ENCODE data around the gene C20orf173. TPM values are rescaled to one million over a fixed set of nuclear protein-coding genes. Genes with fewer than 3 reads are reported as not detected.

C20orf173 gene
- total RNA-seq, 1 experiment from 2014 or later = not detected

- BruUV-seq (replicated peaks) = no TSS peak
- intact Hi-C loops (cut with micrococcal nuclease) = loop anchor here (5.0 kb wide), 1 partner anchor 74 kb away; the partner anchor contains the start of gene SPAG4
- ChIA-PET POLR2A (interaction anchor here (0.6 to 1.3 kb wide), 2 partner anchors 10 to 58 kb away, joined by 3 to 4 read pairs; no protein-coding TSS in a partner anchor), CTCF (interaction anchor here (0.6 to 0.8 kb wide), 2 partner anchors 76 to 412 kb away, joined by 3 read pairs; no protein-coding TSS in a partner anchor), RAD21 (ENCODE audit: low non-redundant PET in 1 of 2, low total read pairs in 2 of 2, uncharacterized antibody in 2 of 2, unreplicated experiment in 2 of 2) (no interaction called here)
- H3K9me2 ChIP-seq (ENCODE audit: insufficient read depth) = no peaks in the 10 kb centered on the region
- no peaks in the 10 kb centered on the region for H3K27me3 ChIP-seq (ENCODE audit: insufficient read depth, low read length)
- TF ChIP-seq SP1 (IDR thresholded peaks at IDR 0.05; ENCODE audit: low read depth) (no peak), ATF3 (IDR thresholded peaks at IDR 0.05) (no peak), SRF (IDR thresholded peaks at IDR 0.05; ENCODE audit: low read depth) (no peak), CTCF (IDR thresholded peaks at IDR 0.05 in 2 of 3, conservative IDR thresholded peaks at IDR 0.05 in 1 of 3; ENCODE audit: borderline replicate concordance in 1 of 3, insufficient read depth in 1 of 3, low read depth in 2 of 3, low read length in 2 of 3) (no peak), ZBTB33 (IDR thresholded peaks at IDR 0.05; ENCODE audit: extremely low read depth, insufficient replicate concordance, low read length) (no peak), ELF1 (IDR thresholded peaks at IDR 0.05; ENCODE audit: borderline replicate concordance, low read depth) (no peak), EGR1 (IDR thresholded peaks at IDR 0.05; ENCODE audit: low read depth) (no peak), TCF7L2 (IDR thresholded peaks at IDR 0.05; ENCODE audit: borderline replicate concordance, extremely low read depth, insufficient read depth, insufficient read length) (no peak), ZFX (IDR thresholded peaks at IDR 0.05) (no peak), POLR2AphosphoS5 (IDR thresholded peaks at IDR 0.05; ENCODE audit: low read depth, low read length) (no peak), RAD21 (IDR thresholded peaks at IDR 0.05; ENCODE audit: low read depth) (no peak), POLR2A (IDR thresholded peaks at IDR 0.05; ENCODE audit: borderline replicate concordance, extremely low read depth, insufficient read depth, insufficient read length) (no peak), SIN3A (IDR thresholded peaks at IDR 0.05; ENCODE audit: low read depth) (no peak), FOSL1 (IDR thresholded peaks at IDR 0.05; ENCODE audit: low read depth) (no peak), CBX3 (IDR thresholded peaks at IDR 0.05; ENCODE audit: low read depth) (no peak), EZH2phosphoT487 (IDR thresholded peaks at IDR 0.05; ENCODE audit: borderline replicate concordance) (no peak), YY1 (IDR thresholded peaks at IDR 0.05; ENCODE audit: extremely low read depth, insufficient replicate concordance, low read depth, low read length) (no peak), JUND (IDR thresholded peaks at IDR 0.05) (no peak), REST (IDR thresholded peaks at IDR 0.05; ENCODE audit: low read depth) (no peak)
- H3K27ac ChIP-seq (ENCODE audit: low read depth, low read length) = peak overlapping the region; percentile 85; the same call in 1 of the 2 replicates
- peaks cover 9 to 26% of the 10 kb centered on the region in 2 experiments for H3K4me1 ChIP-seq (ENCODE audit: control insufficient read depth in 1 of 2, insufficient read depth in 2 of 2, low read length in 2 of 2)
- peaks cover 6 to 8% of the 10 kb centered on the region in 2 experiments for H3K36me3 ChIP-seq (ENCODE audit: control insufficient read depth in 1 of 2, insufficient read depth in 2 of 2, low read length in 2 of 2)
- DNase-seq (ENCODE audit: low read depth, low spot score) = no peak
- no peaks in the 10 kb centered on the region for H4K20me1 ChIP-seq (ENCODE audit: insufficient read depth)
- H3K79me2 ChIP-seq (ENCODE audit: insufficient read depth, low read length) = peaks cover 10% of the 10 kb centered on the region
- H3K4me2 ChIP-seq (ENCODE audit: low read length) = peak overlapping the region; percentile 96
- H2AFZ ChIP-seq (ENCODE audit: low read depth, low read length, poor library complexity, severe bottlenecking) = no peak overlapping the region
- peak overlapping the region; percentile 94 for H3K4me3 ChIP-seq (replicated peaks in 1 of 2; ENCODE audit: low read depth in 1 of 2, low read length in 2 of 2)
- peak overlapping the region; percentile 85 for H3K9ac ChIP-seq (ENCODE audit: low read length)
- ATAC-seq = no peak
- no peaks in the 10 kb centered on the region for H3K9me3 ChIP-seq (ENCODE audit: control insufficient read depth in 1 of 2, insufficient read depth in 1 of 2, low read depth in 1 of 2, low read length in 2 of 2)
Observed at GRCh38 chr20:35542990-35543389, 13.5 kb upstream of the C20orf173 start.

All from HCT116 (cell line).